HG02623 (cell line): ENCODE results near the gene NKAIN2.
"Not testable (repeated sequence)": the region's sequence is repeated elsewhere in the genome, so short reads cannot be mapped to it uniquely, and the experiment has no call there.

ENCODE experiments used
- ATAC-seq: cut with Tn5 transposase; IDR thresholded peaks from one replicate; pipeline ENCODE4 v1.9.1; 2021; ENCODE audit warnings: moderate library complexity; ENCODE audit not compliant: unreplicated experiment

NKAIN2 gene

DNA sequence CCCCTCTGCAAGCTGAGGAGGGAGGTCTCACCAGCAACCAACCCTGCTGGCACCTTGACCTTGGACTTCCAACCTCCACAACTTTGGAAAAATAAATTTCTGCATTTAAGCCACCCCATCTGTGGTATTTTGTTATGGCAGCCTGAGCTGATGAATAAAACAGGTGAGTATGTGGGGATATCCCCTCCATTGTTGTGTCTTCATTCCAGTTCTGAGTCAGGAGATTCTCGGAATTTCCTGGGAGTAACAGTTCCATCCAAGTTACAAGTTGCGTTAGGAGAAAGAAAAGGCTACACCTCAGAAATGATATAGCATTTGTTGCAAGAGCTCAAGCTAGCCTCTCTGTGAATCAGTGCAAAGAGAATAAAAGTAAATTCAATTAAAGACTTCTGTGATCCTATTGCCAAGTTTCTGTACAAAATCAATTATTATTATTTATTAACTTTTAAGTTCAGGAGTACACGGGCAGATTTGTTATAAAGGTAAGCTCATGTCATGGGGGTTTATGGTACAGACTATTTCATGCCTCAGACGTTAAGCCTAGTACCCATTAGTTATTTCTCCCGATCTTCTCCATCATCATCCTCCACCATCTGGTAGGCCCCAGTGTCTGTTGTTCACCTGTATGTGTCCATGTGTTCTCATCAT lies 153.0 kb downstream of the NKAIN2 start:
- ATAC-seq: no peak

DNA sequence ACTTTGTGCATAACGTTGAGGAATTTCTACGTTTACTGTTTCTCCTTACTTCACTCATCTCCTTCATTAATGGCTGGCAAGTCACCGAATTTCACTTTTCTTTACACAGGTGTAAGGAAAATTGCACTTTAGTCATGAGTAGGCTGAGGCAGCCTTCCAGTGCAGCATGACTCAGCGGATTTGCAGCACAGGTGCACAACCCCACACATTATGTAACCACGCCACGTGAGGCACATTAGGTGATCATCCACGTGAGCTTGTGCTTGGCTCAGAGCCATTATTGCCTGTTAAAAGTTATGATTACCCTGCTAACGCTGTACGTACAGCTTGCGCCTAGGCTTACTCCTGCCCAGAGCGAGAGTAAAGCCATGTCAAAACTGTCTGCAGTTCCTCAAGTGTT lies 158.8 kb downstream of the NKAIN2 start:
- no peak for ATAC-seq

DNA sequence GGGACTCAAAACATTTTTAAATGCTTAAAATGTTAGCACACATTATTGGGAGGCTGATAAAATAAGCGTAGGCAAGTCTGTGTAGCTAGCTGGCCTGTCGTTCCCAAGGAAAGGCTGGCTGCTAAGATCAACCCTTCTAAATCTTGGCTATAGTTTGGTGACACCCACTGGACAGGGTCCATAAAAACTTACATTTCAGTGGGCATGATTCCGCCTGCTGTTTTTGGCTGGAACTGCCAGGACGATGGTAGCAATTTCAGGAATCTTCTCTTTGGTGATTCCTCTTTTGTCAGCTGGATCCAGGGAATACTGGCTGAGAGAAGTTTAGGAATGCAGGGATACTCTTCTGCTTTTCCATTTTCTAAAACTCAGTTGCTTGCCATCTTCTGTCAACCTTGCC lies 162.2 kb downstream of the NKAIN2 start:
- no peak for ATAC-seq

DNA sequence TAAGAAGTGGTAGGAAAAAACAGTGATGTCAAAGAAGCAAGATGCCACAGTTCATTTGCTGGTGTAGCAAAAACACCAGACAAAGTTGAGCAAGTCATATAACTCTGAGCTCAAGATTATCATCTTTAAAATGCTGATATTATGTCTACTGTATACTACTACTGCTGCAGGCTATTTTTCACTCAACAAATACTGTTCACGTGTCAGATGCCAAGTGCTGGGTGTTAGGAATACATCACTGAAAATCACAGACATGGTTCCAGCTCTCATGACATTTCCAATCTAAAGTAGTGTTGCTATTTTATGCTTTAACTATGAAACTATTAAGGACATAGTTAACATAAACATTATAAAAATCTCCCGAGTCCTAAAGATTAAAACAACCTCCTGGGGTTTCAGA lies 163.0 kb downstream of the NKAIN2 start:
- no peak for ATAC-seq

DNA sequence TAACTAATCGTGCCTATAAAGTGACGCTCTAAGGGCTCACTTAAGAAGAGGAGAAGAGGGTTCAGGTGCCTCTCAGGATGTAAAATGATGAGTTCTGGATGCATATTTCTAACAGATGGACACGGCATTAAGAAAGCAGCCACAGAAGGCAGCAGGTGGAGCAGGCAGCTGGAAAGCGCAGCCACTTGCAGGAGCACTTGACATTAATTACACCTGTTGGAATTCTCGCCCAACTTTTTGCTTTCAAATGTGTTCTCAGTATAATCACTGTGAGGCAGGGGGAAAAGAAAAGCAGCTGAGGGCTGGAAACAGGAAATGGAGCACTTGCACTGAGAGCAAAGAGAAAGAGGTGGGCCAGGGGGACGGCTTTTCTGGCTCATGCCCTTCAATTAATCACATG lies 164.2 kb downstream of the NKAIN2 start:
- ATAC-seq: no peak

DNA sequence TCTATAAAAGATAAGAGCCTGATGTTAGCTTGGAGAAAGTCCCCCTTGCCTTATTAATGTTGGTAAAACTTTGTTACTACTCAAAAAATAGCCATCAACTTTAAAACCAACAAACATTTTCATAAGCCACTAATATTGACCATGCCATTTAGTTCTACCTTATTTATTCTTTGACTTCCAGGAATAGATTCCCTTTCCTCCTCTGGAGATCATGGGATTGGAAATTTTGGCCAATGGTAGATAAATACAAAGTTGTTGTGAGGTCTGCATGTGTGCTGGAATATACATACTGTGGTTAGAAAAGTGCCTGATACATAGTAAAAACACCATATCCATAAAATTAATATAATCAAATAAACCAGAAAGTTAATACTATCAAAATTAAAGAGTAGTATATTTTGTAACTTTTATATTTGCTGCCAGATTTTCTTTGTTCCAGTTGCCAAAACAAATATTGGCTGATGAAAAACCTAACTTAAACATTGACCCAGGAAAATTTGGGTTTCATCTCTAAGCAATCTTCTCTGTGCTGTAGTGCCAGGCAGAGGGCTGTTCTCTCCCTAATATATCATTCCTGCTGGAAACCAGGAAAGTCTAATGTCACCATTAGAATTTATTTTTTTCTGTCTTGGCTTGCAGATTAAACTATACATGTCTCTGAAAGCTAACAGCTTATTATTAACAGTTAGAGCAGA lies 169.1 kb downstream of the NKAIN2 start:
- ATAC-seq: no peak

DNA sequence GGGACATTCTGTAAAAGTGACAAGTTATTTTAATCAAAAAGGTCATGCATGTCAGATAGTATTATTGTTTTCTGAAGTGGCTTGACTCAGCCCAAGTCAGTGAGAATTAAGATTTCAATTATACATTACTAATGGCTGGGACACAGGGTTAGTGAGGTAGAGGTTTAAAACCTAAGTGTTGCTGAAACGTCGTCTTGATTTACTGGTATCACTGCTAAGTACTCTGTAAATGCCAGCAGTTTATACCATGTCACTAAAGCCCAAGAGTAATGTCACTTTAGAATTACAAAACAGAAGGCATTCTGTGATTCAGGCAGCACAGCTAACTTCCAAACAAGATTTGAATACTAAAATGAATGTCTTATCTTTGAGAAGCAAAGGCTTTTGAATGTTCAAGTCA lies 176.6 kb downstream of the NKAIN2 start:
- ATAC-seq: no peak

DNA sequence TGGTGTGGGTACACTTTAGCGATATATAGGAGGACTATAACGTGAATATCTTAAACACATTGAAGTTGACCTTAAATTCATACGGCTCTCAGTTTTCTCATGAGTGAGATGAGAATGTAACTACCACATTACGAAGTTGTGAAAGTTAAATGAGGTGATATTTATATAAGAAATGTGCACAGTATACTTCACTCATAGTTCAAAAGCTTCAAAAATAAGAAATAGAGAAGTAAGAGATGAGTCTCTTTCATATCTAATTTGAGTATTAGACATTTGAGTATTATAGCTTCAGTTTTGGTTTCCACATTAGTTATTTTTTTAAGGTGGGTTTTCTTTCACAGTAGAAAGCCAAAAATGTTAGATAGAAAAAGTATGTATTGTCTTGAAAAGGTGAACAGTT lies 183.3 kb downstream of the NKAIN2 start:
- ATAC-seq: peak; percentile 48

DNA sequence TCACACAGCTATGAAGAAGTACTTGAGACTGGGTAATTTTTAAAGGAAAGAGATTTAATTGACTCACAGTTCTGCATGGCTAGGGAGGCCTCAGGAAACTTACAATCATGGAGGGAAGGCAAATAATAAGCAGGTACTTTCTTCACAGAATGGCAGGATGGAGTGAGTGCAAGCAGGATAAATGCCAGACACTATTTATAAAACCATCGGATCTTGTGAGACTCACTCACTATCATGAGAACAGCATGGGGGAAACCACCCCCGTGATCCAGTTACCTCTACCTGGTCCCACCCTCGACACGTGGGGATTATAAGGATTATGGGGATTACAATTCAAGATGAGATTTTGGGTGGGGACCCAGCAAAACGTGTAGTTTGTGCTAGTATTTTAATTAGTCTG lies 186.3 kb downstream of the NKAIN2 start:
- ATAC-seq: not testable (repeated sequence)

DNA sequence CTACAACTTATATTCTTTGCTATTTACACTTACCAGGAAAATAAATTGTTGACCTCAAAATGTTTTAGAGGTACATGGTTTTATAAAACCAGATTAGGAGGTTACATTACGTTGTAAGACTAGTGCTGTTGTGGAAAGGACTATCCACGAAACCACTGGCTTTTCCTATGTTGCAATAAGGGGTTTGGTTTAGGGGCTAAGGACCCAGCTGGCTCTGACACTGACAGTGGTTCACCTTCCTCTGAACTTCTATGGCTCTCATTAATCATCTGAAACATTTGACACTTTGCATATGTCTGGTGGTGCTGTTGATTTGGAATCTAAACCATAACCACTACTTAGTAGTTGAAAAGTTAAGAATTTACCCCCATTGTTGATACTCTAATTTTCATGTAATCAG lies 186.7 kb downstream of the NKAIN2 start:
- no peak for ATAC-seq

DNA sequence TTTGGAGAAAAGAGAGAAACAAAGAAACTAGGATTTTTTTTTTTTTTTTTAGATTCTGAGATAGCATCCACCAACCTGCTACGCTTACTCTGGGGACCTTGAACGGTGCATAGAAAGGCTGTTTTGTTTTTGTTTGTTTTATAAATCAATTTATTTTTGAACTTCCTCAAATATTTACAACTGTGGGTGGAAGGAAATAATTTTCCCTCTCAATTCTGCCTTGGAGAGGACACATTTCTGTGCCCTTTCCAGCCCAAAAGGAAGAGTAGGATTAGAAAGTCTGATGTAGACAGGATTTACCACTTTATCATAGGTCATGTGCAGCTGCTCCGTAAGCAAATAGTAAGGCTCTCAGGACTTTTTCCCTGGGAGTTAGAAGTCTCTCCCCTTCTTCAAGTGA lies 190.5 kb downstream of the NKAIN2 start:
- ATAC-seq: no peak

DNA sequence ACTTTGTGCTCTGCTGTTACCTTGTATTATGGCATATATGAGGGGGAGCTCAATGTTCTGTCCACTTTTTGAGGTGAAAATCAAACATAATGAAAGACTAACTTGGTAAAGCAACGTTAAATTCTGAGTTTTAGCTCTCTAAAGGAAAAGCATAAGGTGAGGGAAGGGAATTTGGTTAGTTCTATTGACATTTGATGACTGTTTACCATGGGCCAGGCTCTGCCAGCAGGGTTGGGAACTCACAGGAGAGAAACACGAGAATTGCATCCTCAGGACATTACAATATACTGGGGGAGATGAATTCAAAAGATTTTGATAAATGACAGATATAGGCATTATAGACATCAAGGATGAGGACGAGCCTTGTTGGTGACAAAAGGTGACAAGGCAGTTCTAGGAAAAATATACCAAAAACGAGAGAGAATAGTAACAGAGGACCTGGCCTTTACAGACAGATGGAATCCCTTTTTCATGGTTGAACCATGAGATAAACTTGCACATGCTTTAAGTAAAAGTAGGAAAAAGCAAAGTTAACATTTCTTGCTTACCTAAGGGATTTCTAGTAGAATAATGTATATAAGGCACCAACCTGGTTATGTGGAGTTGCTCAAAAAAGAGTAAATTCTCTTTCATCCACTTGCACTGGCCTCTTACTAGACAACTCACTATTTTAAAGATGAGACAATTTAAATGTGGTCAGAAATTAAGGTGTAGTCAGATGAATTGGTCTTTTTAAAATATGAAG lies 191.4 kb downstream of the NKAIN2 start:
- no peak for ATAC-seq

DNA sequence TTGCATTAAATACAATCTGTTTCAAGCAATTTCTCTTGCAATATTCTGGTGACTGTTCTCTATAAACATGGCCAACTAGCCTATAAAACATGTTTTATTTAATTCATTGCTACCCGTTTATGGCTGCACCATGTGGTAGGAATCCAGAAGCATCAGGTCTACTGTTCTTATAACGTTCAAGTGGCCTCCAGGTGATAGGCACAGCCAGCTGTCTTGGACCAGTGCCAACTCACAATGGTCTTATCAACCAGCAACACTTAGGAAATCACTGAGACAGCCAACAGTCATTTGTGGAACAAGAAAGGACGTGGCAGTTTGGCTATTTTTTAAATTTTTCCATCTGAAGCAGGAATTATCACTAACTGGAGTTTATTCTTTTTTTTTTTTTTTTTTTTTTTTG lies 193.6 kb downstream of the NKAIN2 start:
- ATAC-seq: no peak

DNA sequence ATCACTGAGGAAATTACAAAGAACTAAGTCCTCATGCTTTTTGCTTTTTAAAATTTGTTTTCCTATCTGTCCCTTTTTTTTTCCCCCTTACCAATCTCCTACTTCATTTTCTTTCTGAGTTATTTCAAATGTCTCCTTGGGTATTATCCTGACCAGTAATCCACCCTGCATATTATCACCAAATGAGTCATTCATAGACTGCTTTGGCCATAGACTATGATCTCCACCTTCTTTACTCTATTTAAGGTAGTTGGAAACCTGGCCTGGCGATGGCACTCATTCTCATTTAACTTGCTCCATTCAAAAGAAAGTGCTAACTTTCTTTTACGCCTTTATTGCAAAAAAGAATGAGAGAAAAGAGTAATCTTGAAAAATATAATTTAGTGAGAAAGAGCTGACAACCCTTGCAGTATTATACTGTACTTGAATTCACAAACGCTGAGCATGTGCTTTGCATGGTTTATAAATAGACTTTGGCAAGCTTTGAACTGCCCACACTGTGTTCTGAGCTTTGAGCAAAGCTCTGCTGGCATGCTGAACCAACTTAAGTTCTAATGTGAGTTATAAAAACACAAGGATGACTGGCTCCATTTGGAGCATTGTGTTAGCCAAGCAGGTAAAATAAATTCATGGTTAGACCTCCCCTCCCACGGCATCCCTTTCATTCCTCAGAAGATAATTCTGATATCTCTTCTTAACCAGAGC lies 198.9 kb downstream of the NKAIN2 start:
- ATAC-seq: no peak

DNA sequence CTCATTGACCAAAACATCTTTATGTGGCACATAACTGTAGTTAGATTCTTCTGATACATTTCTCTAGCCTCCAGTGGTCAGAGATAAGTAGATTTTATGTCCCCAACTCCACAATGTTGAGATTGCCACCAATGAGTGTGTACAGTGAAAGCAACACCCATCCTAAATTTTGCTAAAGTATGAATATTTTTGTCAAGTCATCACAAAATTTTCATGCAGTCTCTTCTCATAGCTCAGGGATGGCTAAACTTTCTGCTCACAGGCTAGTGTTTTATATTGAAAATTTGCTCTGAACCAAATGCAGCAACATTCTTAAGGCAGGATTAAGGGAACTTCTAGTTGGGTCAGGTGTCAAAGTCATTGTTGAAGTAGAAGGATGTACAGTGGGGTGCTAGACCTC lies 203.6 kb downstream of the NKAIN2 start:
- ATAC-seq: no peak

DNA sequence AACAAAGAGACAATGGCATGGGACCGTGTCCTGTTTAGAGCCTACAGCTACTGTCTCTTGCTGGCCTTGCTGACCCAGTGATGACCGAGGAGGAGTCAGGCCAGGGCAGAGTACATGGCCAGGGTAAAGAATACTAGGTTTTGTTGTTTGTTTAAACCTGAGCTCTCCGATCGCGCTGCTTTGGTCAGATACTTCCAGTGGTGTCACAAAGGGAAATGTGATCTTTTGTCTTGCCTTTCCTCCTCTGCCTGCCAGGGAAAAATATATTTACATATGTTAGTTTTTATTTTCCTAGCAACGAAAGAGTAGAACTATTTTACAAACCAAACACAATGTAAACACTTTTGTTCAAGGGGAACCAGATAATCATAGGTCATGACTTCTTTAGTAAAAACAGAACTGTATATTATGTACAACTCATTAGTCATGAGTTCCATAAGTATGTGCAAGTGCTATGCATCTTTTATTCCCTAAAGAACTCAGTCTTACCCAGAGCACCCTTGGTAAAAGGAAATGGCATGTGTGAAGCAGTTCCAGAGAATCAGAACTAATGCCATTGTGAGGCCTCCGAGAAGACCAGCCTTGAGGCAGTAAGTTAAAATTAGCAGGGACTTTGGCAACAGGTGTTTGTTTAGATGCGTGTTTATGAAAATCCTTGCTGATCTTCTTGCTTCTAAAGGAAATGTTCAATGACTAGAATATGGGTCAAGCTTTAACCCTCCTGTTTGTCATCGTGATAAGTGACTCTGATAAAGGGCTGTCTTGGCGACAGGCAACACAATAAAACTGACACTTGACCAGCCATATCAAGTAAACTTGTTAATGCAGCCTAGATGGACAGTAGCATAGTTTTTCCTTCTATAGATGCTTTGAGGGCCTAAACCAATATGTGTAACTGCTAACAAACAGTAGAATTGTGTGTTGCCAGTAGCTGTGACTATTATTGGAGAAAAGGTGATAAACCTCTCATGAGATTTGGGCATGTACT lies 204.6 kb downstream of the NKAIN2 start:
- ATAC-seq: no peak

DNA sequence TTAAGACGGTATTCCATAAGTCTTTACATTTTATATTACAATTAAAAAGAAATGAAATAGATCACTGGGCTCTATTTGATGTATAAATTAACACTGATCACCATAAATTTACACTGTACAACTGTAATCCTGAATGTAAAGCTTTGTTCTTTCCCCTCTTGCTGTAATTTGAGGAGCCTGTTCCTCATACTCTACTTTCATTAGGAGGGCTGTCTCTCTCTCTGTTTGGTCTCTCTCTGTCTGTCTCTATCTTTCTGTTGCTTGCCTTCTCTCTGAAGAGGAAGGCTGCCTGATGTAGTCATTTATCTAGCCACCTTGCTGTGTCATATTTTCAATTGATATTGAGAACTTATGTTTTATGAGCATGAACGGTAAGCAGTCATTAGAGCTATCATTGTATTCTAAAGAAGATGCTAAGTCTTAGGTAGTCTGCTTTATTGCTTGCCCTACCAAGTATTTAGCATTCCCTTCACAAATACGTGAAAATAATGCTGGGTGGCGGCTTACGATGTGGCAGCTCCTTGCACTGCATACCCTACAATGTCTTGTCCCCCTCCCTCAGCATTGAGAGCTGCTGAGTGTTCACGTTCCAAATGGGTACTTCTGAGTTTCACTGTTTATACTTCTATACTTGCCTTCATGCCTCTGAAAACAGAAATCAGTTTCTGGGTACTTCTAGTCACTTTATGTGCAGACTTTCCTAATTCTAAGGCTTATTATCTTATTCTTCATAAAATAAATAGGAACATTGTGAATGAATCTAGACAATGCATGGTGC lies 205.5 kb downstream of the NKAIN2 start:
- ATAC-seq: no peak

DNA sequence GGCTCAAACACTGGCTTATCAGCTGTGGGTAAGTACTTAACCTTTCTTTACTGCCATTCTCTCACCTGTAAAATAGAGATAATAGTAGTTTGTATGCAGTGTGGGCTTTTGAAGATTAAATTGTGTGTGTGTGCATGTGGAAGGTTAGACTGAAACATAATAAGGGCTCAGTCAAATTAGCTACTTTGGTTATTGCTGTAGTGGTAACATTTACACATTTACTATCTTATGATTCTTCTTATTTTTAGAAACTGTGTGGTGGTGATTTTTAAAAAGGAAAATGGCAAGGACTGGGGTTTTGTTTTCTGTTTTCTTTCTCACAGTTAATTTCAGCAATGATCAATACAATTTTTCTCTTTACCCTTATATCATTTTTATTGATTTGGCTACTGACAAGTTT lies 206.9 kb downstream of the NKAIN2 start:
- ATAC-seq: no peak

DNA sequence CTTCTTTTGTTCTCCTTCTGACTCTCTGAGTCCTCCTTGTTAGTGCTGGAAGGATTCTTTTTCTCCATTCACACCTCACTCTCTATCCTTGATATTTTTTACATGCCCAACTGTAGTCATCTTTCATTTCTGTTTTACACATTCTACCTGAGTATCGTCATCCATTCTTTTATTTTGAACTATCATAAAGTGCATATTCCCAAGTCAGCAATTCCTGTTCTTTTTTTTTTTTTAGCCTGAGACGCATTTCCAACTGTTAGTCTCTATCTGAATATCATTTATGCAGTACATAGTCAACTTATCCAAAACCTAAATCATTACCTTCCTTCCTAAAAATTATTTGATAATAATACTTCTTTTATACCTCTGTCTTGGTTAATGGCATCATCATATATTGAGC lies 207.5 kb downstream of the NKAIN2 start:
- ATAC-seq: no peak

DNA sequence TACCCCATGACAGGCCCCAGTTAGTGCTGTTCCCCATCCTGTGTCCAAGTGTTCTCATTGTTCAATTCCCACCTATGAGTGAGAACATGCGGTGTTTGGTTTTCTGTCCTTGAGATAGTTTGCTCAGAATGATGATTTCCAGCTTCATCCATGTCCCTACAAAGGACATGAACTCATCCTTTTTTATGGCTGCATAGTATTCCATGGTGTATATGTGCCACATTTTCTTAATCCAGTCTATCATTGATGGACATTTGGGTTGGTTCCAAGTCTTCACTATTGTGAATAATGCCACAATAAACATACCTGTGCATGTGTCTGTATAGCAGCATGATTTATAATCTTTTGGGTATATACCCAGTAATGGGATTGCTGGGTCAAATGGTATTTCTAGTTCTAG lies 218.4 kb downstream of the NKAIN2 start:
- not testable (repeated sequence) for ATAC-seq
